Body of pancreas (tissue), 4 donors: ENCODE measurements around the gene SCAMP1. TPM values are rescaled to one million over a fixed set of nuclear protein-coding genes. Genes with fewer than 3 reads are reported as not detected.

Experiments used
- ATAC-seq: fragments of 150-250 bp; one replicate; pipeline ENCODE4 v1.9.1; 2016
- DNase-seq, 4 donors: peaks; one replicate each; pipeline ENCODE4 v3.0.0-alpha.2; 2019
- H3K27ac ChIP-seq, 4 donors: fragments of 200-600 bp; sonication (generic); 1 replicate in 3 of 4; 2 replicates in 1 of 4; pipeline versions ENCODE4 v1.5.1 to v1.6.1; 2016 to 2019; ENCODE audit warnings: mild to moderate bottlenecking in 1 of 4, mixed read lengths in 1 of 4, moderate library complexity in 1 of 4
- H3K27me3 ChIP-seq, 2 donors: fragments of 200-600 bp; sonication (generic); one replicate each; pipeline ENCODE4 v1.6.0; 2016; ENCODE audit warnings: mild to moderate bottlenecking in 1 of 2
- H3K36me3 ChIP-seq, 2 donors: fragments of 200-600 bp; sonication (generic); replicated peaks in 1 of 2; 2 replicates each; pipeline ENCODE4 v1.5.1; 2016; ENCODE audit warnings: low read depth in 2 of 2; ENCODE audit not compliant: insufficient read depth in 1 of 2
- H3K4me1 ChIP-seq: fragments of 200-600 bp; sonication (generic); one replicate; pipeline ENCODE4 v1.6.0; 2016
- H3K4me3 ChIP-seq, 2 donors: fragments of 200-600 bp; sonication (generic); 1 replicate in 1 of 2; 2 replicates in 1 of 2; pipeline ENCODE4 v1.5.1; 2016 to 2019
- H3K9me3 ChIP-seq, 3 donors: fragments of 200-600 bp; sonication (generic); 1 replicate in 2 of 3; 2 replicates in 1 of 3; pipeline ENCODE4 v1.5.1; 2016
- POLR2A ChIP-seq, 3 donors: fragments of 450-650 bp; IDR thresholded peaks; one replicate each; pipeline ENCODE4 v1.6.1; 2016; ENCODE audit warnings: antibody characterized with exemption in 3 of 3, mild to moderate bottlenecking in 2 of 3
- WGBS, 2 donors: methylation state at CpG; one replicate each; pipeline ENCODE4 v1.1.5; 2017; 5-methylcytosine and 5-hydroxymethylcytosine counted together
- intact Hi-C: fragments of 100-400 bp; cut with DNase I; formaldehyde crosslinking; loops from one replicate; pipeline ENCODE4 v1.15.1; 2023
- total RNA-seq, 2 donors: library from RNA; depleted of rRNA; stranded (reverse); fragments of >200 nt; gene quantifications; one replicate each; pipeline ENCODE4 v1.1.0, GENCODE V29; 2016
- TF ChIP-seq, protein P1 (sequence below), 7 experiments: fragments of 450-650 bp in 4 of 7; fragments of 200-600 bp in 3 of 7; sonication (generic) in 3 of 7; IDR thresholded peaks; one replicate each; pipeline ENCODE4 v1.5.1; 2016 to 2019; ENCODE audit warnings: antibody characterized with exemption in 7 of 7

The SCAMP1 gene
- total RNA-seq, 2 donors from 2014 or later: 10.2 to 15.8 TPM

DNA sequence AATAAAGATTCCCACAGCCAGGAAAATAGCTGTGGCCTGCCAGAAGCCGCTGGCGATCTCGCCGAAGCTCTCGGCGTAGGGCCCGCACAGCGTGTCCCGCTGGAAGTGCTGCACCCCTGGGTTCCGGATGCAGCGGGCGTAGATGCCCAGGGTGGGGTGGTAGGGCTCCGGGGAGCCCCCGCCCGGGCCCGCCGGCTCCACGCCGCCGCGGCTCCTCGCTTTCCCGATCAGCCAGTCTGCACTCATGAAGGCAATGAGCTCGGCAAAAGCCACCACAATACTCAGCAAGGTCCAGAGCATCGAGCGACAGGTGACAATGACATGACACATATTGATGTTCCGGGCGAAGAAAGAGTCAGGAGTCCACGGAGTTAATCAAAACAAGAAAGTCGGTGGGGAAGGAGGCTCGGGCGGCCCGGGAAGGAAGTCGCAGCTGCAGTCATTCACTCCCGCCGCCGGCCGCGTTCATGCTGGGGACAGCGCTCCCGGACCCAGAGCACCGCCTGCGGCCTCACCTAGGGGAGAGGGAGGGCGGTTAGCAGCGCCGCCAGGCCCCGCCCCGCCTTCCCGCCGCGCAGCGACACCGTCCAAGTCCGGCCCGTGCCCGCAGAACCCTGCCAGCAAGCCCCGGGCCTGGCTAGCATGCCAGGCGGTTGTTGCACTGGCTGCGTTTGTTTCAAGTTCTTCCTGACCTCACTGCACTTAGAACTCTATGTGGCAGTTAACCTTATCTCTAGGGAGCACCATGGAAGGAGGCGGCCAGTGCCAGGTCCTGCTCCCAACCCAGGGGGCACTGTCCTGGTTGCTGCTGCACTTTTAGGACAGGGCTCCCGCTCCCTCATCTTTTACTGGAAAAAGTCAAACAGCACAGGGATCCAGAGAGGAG lies 149.7 kb downstream of the SCAMP1 start:
- 14 to 63% methylated on average over 33 to 55 of the region's 61 CpGs for WGBS, 2 donors
- Histone ChIP-seq H3K36me3 (no peaks in the 10 kb centered on the region), H3K9me3 (no peaks in the 10 kb centered on the region), H3K4me1 (peaks cover 44% of the 10 kb centered on the region), H3K4me3 (no peak overlapping the region), H3K27ac (peak overlapping the region; percentile 48 to 78 (median 62)), H3K27me3 (no peaks in the 10 kb centered on the region)
- TF ChIP-seq, protein P1, sequence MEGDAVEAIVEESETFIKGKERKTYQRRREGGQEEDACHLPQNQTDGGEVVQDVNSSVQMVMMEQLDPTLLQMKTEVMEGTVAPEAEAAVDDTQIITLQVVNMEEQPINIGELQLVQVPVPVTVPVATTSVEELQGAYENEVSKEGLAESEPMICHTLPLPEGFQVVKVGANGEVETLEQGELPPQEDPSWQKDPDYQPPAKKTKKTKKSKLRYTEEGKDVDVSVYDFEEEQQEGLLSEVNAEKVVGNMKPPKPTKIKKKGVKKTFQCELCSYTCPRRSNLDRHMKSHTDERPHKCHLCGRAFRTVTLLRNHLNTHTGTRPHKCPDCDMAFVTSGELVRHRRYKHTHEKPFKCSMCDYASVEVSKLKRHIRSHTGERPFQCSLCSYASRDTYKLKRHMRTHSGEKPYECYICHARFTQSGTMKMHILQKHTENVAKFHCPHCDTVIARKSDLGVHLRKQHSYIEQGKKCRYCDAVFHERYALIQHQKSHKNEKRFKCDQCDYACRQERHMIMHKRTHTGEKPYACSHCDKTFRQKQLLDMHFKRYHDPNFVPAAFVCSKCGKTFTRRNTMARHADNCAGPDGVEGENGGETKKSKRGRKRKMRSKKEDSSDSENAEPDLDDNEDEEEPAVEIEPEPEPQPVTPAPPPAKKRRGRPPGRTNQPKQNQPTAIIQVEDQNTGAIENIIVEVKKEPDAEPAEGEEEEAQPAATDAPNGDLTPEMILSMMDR (IDR thresholded peaks at IDR 0.05): peak in 2 of 7 experiments; percentile 21 to 28
- peak in 2 of 3 donors; percentile 38 to 43 for TF ChIP-seq POLR2A (IDR thresholded peaks at IDR 0.05)
- intact Hi-C loops: no loop called here
- peak; percentile 79 to 91 (median 84) for DNase-seq
- ATAC-seq: peak; percentile 93

DNA sequence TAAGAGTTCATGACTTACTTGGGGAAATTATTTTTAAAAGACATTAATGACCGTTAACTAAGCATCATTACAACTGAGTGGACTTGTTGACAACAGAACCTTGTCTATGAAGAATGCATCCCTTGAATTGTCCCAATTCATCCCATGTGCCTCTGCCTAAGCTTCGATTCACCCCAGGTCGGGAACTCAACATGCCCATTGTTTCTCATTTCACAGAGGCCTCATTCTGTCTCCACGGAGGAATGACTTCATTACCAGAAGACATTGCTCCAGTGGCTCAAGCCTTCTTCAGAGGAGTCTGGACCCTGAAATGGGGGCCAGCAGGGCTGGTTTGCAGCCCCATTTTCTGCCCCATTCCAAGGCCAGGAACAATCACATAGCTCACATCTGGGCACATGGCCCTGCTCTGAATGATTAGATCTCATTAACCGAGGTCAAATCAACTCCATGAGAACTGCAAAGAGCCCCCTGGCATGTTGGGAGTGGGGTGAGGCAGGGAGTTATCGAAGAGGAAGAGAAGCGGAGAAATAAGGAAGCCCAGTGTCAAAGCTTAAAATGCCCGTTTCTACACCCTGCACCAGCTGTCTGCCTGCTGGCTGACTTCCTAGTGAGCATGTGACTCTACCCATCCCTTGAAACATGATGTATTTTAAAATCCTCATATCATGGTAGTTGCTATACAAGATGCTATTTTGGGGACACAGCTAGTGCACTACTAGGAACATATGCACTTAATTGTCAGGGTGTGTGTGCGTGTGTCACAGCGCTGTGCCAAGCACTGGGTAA lies 150.9 kb downstream of the SCAMP1 start:
- TF ChIP-seq, protein P1 (IDR thresholded peaks at IDR 0.05): no peak
- TF ChIP-seq POLR2A (IDR thresholded peaks at IDR 0.05): peak in 1 of 3 donors; percentile 10
- no peak overlapping the region for H3K4me3 ChIP-seq
- H3K36me3 ChIP-seq: no peaks in the 10 kb centered on the region
- DNase-seq (peak in 2 of 4 donors; percentile 19 to 55), ATAC-seq (no peak)
- peaks cover 32% of the 10 kb centered on the region for H3K4me1 ChIP-seq
- H3K9me3 ChIP-seq: no peaks in the 10 kb centered on the region
- intact Hi-C loops: no loop called here
- H3K27ac ChIP-seq: peak overlapping the region in 2 of 4 donors; percentile 7 to 31
- H3K27me3 ChIP-seq: no peaks in the 10 kb centered on the region
- WGBS, 2 donors: 82 to 85% methylated on average over 10 of the region's 10 CpGs

DNA sequence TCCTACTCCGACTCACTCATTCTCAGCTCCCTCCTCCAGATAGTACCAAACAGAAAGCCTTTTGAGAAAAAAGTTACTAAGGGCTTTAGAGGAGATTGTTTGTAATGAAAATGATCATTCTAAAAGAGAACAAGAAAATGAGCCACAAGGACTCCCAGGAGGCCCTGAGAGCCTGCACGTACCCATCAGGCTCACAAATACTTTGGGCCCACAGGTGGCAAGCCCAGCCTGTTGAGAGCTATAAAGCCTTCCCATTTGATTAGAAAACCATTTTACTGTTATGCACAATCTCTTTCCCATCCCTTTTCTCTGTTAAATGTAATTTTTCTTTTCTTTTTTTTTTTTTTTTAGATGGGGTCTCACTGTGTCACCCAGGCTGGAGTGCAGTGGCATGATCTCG lies 152.0 kb downstream of the SCAMP1 start:
- TF ChIP-seq, protein P1 (IDR thresholded peaks at IDR 0.05): no peak
- no peak for TF ChIP-seq POLR2A (IDR thresholded peaks at IDR 0.05)
- Histone ChIP-seq H3K36me3 (no peaks in the 10 kb centered on the region), H3K27ac (no peak overlapping the region), H3K4me3 (no peak overlapping the region), H3K27me3 (no peaks in the 10 kb centered on the region), H3K4me1 (peaks cover 31% of the 10 kb centered on the region), H3K9me3 (no peaks in the 10 kb centered on the region)
- WGBS, 2 donors: 91 to 97% methylated on average over 3 of the region's 3 CpGs
- intact Hi-C loops: no loop called here
- DNase-seq: no peak
- ATAC-seq: no peak

DNA sequence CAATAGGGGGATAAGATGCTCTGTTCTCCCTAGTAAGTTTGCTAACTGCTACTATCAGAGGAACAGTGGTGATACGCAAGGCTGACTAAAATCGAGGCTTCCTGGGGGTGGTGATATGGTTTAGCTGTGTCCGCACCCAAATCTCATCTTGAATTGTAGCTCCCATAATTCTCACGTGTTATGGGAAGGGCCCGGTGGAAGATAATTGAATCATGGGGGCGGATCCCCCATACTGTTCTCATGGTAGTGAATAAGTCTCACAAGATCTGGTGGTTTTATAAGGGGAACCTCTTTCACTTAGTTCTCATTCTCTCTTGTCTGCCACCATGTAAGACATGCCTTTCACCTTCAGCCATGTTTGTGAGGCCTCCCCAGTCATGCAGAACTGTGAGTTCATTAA lies 153.0 kb downstream of the SCAMP1 start:
- H3K4me3 ChIP-seq: no peak overlapping the region
- TF ChIP-seq, protein P1 (IDR thresholded peaks at IDR 0.05): no peak
- no peak for TF ChIP-seq POLR2A (IDR thresholded peaks at IDR 0.05)
- H3K27ac ChIP-seq: no peak overlapping the region
- H3K9me3 ChIP-seq: no peaks in the 10 kb centered on the region
- WGBS, 2 donors: 68 to 86% methylated on average over 6 of the region's 6 CpGs
- no peaks in the 10 kb centered on the region for H3K27me3 ChIP-seq
- ATAC-seq: no peak
- H3K4me1 ChIP-seq: peaks cover 23% of the 10 kb centered on the region
- no peak for DNase-seq
- intact Hi-C loops: no loop called here
- no peaks in the 10 kb centered on the region for H3K36me3 ChIP-seq
